H1 (cell line): Measurements from ENCODE around the gene LGALSL. TPM values are rescaled to one million over a fixed set of nuclear protein-coding genes. Genes with fewer than 3 reads are reported as not detected.
A peak's percentile ranks its signal among the peaks of the same experiment; 100 is the strongest.

Experiments
- CTCF ChIA-PET: fragments of 300-600 bp; sonication (Branson Sonifier 250); formaldehyde crosslinking; loops from one replicate; lab custom pipeline; 2021; ENCODE audit not compliant: partially characterized antibody; lab: Charles Lee
- POLR2A ChIA-PET: fragments of 300-600 bp; sonication (Branson Sonifier 250); formaldehyde crosslinking; loops from one replicate; lab custom pipeline; 2021; ENCODE audit warnings: inconsistent platforms; ENCODE audit not compliant: partially characterized antibody; lab: Charles Lee
- DNase-seq, 2 experiments: peaks; one replicate each; pipeline versions ENCODE4 v3.0.0 to v3.0.0-alpha.2; 2010 to 2022; ENCODE audit warnings: low spot score in 2 of 2, low read depth in 1 of 2, mixed read lengths in 1 of 2
- FAIRE-seq: peaks from 2 replicates; lab custom pipeline; 2011; peaks lifted over from hg19 to GRCh38; lab: Jason Lieb, UNC
- H2AFZ ChIP-seq: 2 replicates; pipeline ENCODE4 v1.8.1; 2012; ENCODE audit warnings: low read length, inconsistent platforms
- H2AK5ac ChIP-seq: 2 replicates; pipeline ENCODE4 v1.6.1; 2013; ENCODE audit warnings: low read depth, low read length
- H2BK120ac ChIP-seq: replicated peaks from 2 replicates; pipeline ENCODE3; 2013; ENCODE audit warnings: low read depth, low read length, inconsistent platforms
- H2BK12ac ChIP-seq: 2 replicates; pipeline ENCODE4 v1.6.1; 2013; ENCODE audit warnings: low read depth, low read length
- H2BK15ac ChIP-seq: 2 replicates; pipeline ENCODE4 v1.6.1; 2013; ENCODE audit warnings: low read length
- H2BK20ac ChIP-seq: 2 replicates; pipeline ENCODE4 v1.6.1; 2013; ENCODE audit warnings: low read length
- H2BK5ac ChIP-seq: 2 replicates; pipeline ENCODE4 v1.6.1; 2013; ENCODE audit warnings: low read depth, low read length
- H3K14ac ChIP-seq: 2 replicates; pipeline ENCODE4 v1.6.1; 2013; ENCODE audit warnings: inconsistent platforms; ENCODE audit not compliant: insufficient read length
- H3K18ac ChIP-seq: 2 replicates; pipeline ENCODE4 v1.6.1; 2013; ENCODE audit warnings: low read length; ENCODE audit errors: extremely low read depth
- H3K23ac ChIP-seq: 2 replicates; pipeline ENCODE4 v1.6.1; 2013; ENCODE audit warnings: inconsistent platforms; ENCODE audit not compliant: insufficient read length
- H3K23me2 ChIP-seq: 2 replicates; pipeline ENCODE4 v1.6.1; 2013; ENCODE audit warnings: low read depth, low read length
- H3K27ac ChIP-seq: 2 replicates; pipeline ENCODE4 v1.6.1; 2011; ENCODE audit warnings: low read depth, low read length, inconsistent platforms
- H3K27me3 ChIP-seq, 4 experiments: replicated peaks in 1 of 4; 1 replicate in 1 of 4; 2 replicates in 3 of 4; pipeline versions ENCODE4 v1.6.1 to v1.8.1; 2011 to 2013; ENCODE audit warnings: low read length in 3 of 4, mild to moderate bottlenecking in 3 of 4, inconsistent platforms in 2 of 4, mixed read lengths in 2 of 4, moderate library complexity in 1 of 4; ENCODE audit not compliant: control insufficient read depth in 3 of 4, insufficient read depth in 3 of 4; ENCODE audit errors: extremely low read depth in 1 of 4
- H3K36me3 ChIP-seq, 4 experiments: 2 replicates each; pipeline versions ENCODE4 v1.6.1 to v1.8.1; 2011 to 2013; ENCODE audit warnings: mild to moderate bottlenecking in 4 of 4, low read length in 3 of 4, moderate library complexity in 2 of 4, control low read depth in 1 of 4, inconsistent platforms in 1 of 4; ENCODE audit not compliant: insufficient read depth in 4 of 4, control insufficient read depth in 2 of 4
- H3K4ac ChIP-seq: replicated peaks from 2 replicates; pipeline ENCODE3; 2013; ENCODE audit warnings: low read length, low read depth, mixed read lengths, inconsistent platforms; ENCODE audit not compliant: insufficient read length
- H3K4me1 ChIP-seq, 4 experiments: replicated peaks in 1 of 4; 1 replicate in 1 of 4; 2 replicates in 3 of 4; pipeline versions ENCODE4 v1.6.1 to v1.8.1; 2011 to 2013; ENCODE audit warnings: low read length in 3 of 4, inconsistent platforms in 2 of 4, mixed read lengths in 1 of 4; ENCODE audit not compliant: insufficient read depth in 4 of 4, control insufficient read depth in 3 of 4
- H3K4me2 ChIP-seq, 2 experiments: 2 replicates each; pipeline versions ENCODE4 v1.6.1 to v1.8.1; 2011 to 2013; ENCODE audit warnings: low read depth in 2 of 2, low read length in 2 of 2, control low read depth in 1 of 2, inconsistent platforms in 1 of 2, mild to moderate bottlenecking in 1 of 2; ENCODE audit not compliant: insufficient read depth in 1 of 2
- H3K4me3 ChIP-seq, 4 experiments: fragments of 200-600, 300-600 bp in 1 of 4; sonication (generic), shearing (Covaris generic), sonication (Bioruptor Twin) in 1 of 4; 2 replicates each; pipeline versions ENCODE4 v1.5.1 to v1.8.1; 2011 to 2016; ENCODE audit warnings: low read length in 4 of 4, low read depth in 3 of 4, control low read depth in 2 of 4, inconsistent platforms in 2 of 4, mild to moderate bottlenecking in 2 of 4, mixed read lengths in 1 of 4, moderate library complexity in 1 of 4; ENCODE audit not compliant: insufficient read depth in 2 of 4; ENCODE audit errors: extremely low read depth in 1 of 4
- H3K56ac ChIP-seq: replicated peaks from 2 replicates; pipeline ENCODE3; 2013; ENCODE audit warnings: low read depth, mild to moderate bottlenecking, mixed read lengths, low read length, inconsistent platforms; ENCODE audit not compliant: insufficient read length
- H3K79me1 ChIP-seq: 2 replicates; pipeline ENCODE4 v1.6.1; 2013; ENCODE audit warnings: low read depth, low read length, control low read depth
- H3K79me2 ChIP-seq, 2 experiments: 2 replicates each; pipeline versions ENCODE4 v1.6.1 to v1.8.1; 2012 to 2013; ENCODE audit warnings: low read length in 2 of 2, mild to moderate bottlenecking in 2 of 2, inconsistent platforms in 1 of 2; ENCODE audit not compliant: insufficient read depth in 2 of 2, control insufficient read depth in 1 of 2
- H3K9ac ChIP-seq, 4 experiments: replicated peaks in 1 of 4; 1 replicate in 1 of 4; 2 replicates in 3 of 4; pipeline versions ENCODE4 v1.6.1 to v1.8.1; 2011 to 2013; ENCODE audit warnings: low read depth in 3 of 4, low read length in 3 of 4, control low read depth in 2 of 4, mild to moderate bottlenecking in 2 of 4, moderate library complexity in 2 of 4, inconsistent platforms in 1 of 4; ENCODE audit errors: extremely low read depth in 1 of 4
- H3K9me3 ChIP-seq, 2 experiments: 2 replicates each; pipeline versions ENCODE4 v1.6.1 to v1.8.1; 2012 to 2013; ENCODE audit warnings: mild to moderate bottlenecking in 2 of 2, moderate library complexity in 2 of 2, control low read depth in 1 of 2, inconsistent platforms in 1 of 2, low read depth in 1 of 2, low read length in 1 of 2, mixed read lengths in 1 of 2; ENCODE audit not compliant: insufficient read depth in 2 of 2
- H4K20me1 ChIP-seq, 2 experiments: replicated peaks in 1 of 2; 2 replicates each; pipeline versions ENCODE3 to v1.8.1; 2011 to 2013; ENCODE audit warnings: inconsistent platforms in 2 of 2, low read length in 2 of 2, mild to moderate bottlenecking in 1 of 2; ENCODE audit not compliant: insufficient read depth in 2 of 2, control insufficient read depth in 1 of 2
- H4K5ac ChIP-seq: 2 replicates; pipeline ENCODE4 v1.6.1; 2013; ENCODE audit warnings: low read length, low read depth, mixed read lengths, inconsistent platforms; ENCODE audit not compliant: insufficient read length
- H4K8ac ChIP-seq: 2 replicates; pipeline ENCODE4 v1.8.0; 2013; ENCODE audit warnings: mild to moderate bottlenecking, moderate library complexity, low read length, inconsistent platforms; ENCODE audit not compliant: insufficient read depth; ENCODE audit errors: extremely low read depth
- H4K91ac ChIP-seq: replicated peaks from 2 replicates; pipeline ENCODE3; 2013; ENCODE audit warnings: low read length, mixed read lengths, inconsistent platforms; ENCODE audit not compliant: insufficient read length
- ASH2L ChIP-seq: fragments of 200-600, 300-600 bp; sonication (generic); IDR thresholded peaks from one replicate; pipeline ENCODE4 v1.7.1; 2017; ENCODE audit warnings: low read length
- FOSL1 ChIP-seq: IDR thresholded peaks from 2 replicates; pipeline ENCODE4 v1.6.1; 2011; ENCODE audit warnings: mild to moderate bottlenecking, low read depth, low read length, moderate library complexity; ENCODE audit not compliant: insufficient read depth
- PHF8 ChIP-seq: fragments of 200-600 bp; sonication (generic); conservative IDR thresholded peaks from 2 replicates; pipeline ENCODE4 v1.7.1; 2012; ENCODE audit warnings: low read depth, mild to moderate bottlenecking, inconsistent platforms, low read length, moderate library complexity
- RBBP5 ChIP-seq: IDR thresholded peaks from 2 replicates; pipeline ENCODE4 v1.7.1; 2012; ENCODE audit warnings: low read depth, mild to moderate bottlenecking, inconsistent platforms, low read length, moderate library complexity, borderline replicate concordance
- SIN3A ChIP-seq, 2 experiments: IDR thresholded peaks in 1 of 2; conservative IDR thresholded peaks in 1 of 2; 2 replicates each; pipeline ENCODE4 v1.6.1; 2011 to 2012; ENCODE audit warnings: low read length in 2 of 2, improper control_type of control experiment in 1 of 2, low read depth in 1 of 2, mild to moderate bottlenecking in 1 of 2
- TAF1 ChIP-seq: IDR thresholded peaks from 2 replicates; pipeline ENCODE4 v1.6.1; 2011; ENCODE audit warnings: mild to moderate bottlenecking, low read depth, low read length
- TBP ChIP-seq: IDR thresholded peaks from 2 replicates; pipeline ENCODE4 v1.6.1; 2011; ENCODE audit warnings: low read depth, low read length, improper control_type of control experiment
- WGBS, 2 experiments: shearing (Covaris generic) in 1 of 2; methylation state at CpG; one replicate each; pipeline versions ENCODE4 v1.1.6 to v1.1.7; 2013 to 2015; ENCODE audit warnings: low lambda C conversion rate in 2 of 2, mixed read lengths in 2 of 2, inconsistent platforms in 1 of 2, low coverage in 1 of 2, missing lambda C conversion rate in 1 of 2; ENCODE audit not compliant: insufficient replicate concordance in 2 of 2, insufficient coverage in 1 of 2, insufficient read length in 1 of 2; ENCODE audit errors: extremely low coverage in 1 of 2, missing lambda C conversion rate in 1 of 2; 5-methylcytosine and 5-hydroxymethylcytosine counted together
- long read RNA-seq, 2 experiments: library from RNA in 1 of 2; library from capped mRNA in 1 of 2; stranded (forward); transcript quantifications; one replicate each; pipeline ENCODE4 v2.0.0, GENCODE V29; 2021; ENCODE audit warnings: inconsistent platforms in 1 of 2
- polyA minus RNA-seq, 3 experiments: library from RNA; depleted of rRNA, polyadenylated mRNA; stranded (reverse); fragments of >200 nt; gene quantifications; 1 replicate in 2 of 3; 2 replicates in 1 of 3; pipeline ENCODE4 v1.2.3, GENCODE V29; 2011
- polyA plus RNA-seq, 7 experiments: library from polyadenylated mRNA; depleted of rRNA in 3 of 7; stranded (reverse) in 5 of 7; unstranded in 2 of 7; fragments of >200 nt in 5 of 7; fragments of 200-250 nt in 2 of 7; gene quantifications; 1 replicate in 5 of 7; 2 replicates in 1 of 7; 4 replicates in 1 of 7; pipeline versions ENCODE4 v1.2.1 to v1.2.3, GENCODE V29; 2011 to 2013; ENCODE audit warnings: missing spikeins in 2 of 7, mixed read lengths in 2 of 7
- total RNA-seq: library from RNA; stranded (reverse); fragmentation: NEBNext Ultra II Directional; extraction: Animal tissue kit (Norgen Biotek cat#: 25700); gene quantifications from 2 replicates; pipeline ENCODE4 v1.2.1, GENCODE V29; 2021

The LGALSL gene
- 29.2 and 32.3 TPM in 2 replicates for total RNA-seq
- 13.6 and 14.0 TPM in 2 replicates for polyA plus RNA-seq (2011; rRNA removed)
- 13.6 TPM for polyA plus RNA-seq (2011; cell fraction: cytosol; rRNA removed)
- polyA plus RNA-seq (2011; cell fraction: nucleus; rRNA removed) = 12.2 TPM
- polyA plus RNA-seq (2012, experiment 1 of 2) = 24.4 to 46.0 TPM (median 31.0 TPM) in 4 replicates
- 7.0 TPM for polyA plus RNA-seq (2012, experiment 2 of 2)
- 9.9 TPM for polyA plus RNA-seq (2013, experiment 1 of 2)
- 9.4 TPM for polyA plus RNA-seq (2013, experiment 2 of 2)
- polyA minus RNA-seq (2011; rRNA and poly(A)+ RNA removed) = 31.9 and 36.8 TPM in 2 replicates
- polyA minus RNA-seq (2011; cell fraction: cytosol; rRNA and poly(A)+ RNA removed) = 13.7 TPM
- 10.4 TPM for polyA minus RNA-seq (2011; cell fraction: nucleus; rRNA and poly(A)+ RNA removed)
- long read RNA-seq, experiment 1, transcript LGALSL-201 (5 exons, 3,926 nt) = major isoform, 9 of 30 reads
- long read RNA-seq, experiment 1, partial matches to known transcripts = 4 of 30 reads
- long read RNA-seq, experiment 1, other reads (novel, unspliced or antisense) = 17 of 30 reads
- long read RNA-seq, experiment 2, partial matches to known transcripts = 3 of 15 reads
- long read RNA-seq, experiment 2, other reads (novel, unspliced or antisense) = 10 of 15 reads

DNA sequence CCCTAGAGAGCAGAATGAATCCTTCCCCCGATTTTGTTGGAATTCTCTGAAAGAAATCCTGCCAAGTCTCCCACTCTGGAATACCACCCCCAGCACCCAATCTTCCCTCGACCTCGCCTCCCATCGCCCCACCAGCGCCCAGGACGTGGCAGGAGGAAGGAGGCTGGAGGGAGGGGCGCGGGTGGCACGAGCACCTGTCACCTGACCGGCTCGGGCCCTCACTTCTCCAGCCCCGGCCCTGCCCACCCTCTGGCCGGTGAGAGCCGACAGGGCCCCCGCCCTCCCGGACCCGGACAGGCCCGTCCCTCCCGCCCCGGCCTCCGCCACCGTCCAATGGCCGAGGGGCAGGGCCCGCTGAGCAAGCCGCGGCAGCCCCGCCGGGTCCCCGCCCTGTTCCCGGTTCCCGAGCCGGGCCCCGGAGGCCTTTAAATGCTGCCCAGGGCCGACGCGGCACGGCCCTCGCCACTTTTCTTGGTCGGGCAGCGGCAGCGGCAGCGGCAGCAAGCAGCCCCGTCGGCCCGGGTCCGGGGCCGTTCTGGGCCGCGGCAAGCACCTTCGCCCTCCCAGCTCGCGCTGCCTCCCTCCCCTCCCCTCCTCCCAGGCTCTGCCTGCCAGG, at the start of gene LGALSL:
Gene LGALSL, plus strand, starts transcription at position 393 of the 616 bp plus-strand sequence. CDS start 384 bp downstream, outside the sequence.
- Histone ChIP-seq H3K14ac (no peak within 1 kb of the TSS), H3K23ac (no peak within 1 kb of the TSS), H3K79me1 (no peaks in the 10 kb centered on the region), H3K79me2 (no peaks in the 10 kb centered on the region), H3K4me3 (peak within 1 kb of the TSS; percentile 68 to 89 (median 78)), H2AFZ (peak within 1 kb of the TSS; percentile 46; the same call in 1 of the 2 replicates), H3K27ac (peak within 1 kb of the TSS; percentile 88; the same call in 1 of the 2 replicates), H3K56ac (peak within 1 kb of the TSS; percentile 23), H4K91ac (peak within 1 kb of the TSS; percentile 79), H3K4me2 (peak within 1 kb of the TSS; percentile 85 to 90), H3K23me2 (peaks cover 3% of the 10 kb centered on the region; the same call in 1 of the 2 replicates), H3K4me1 (peaks cover 2 to 12% (median 5%) of the 10 kb centered on the region in 4 experiments; a peak in 4 of 7 replicates), H3K27me3 (no peaks in the 10 kb centered on the region), H2BK120ac (no peak within 1 kb of the TSS), H3K9ac (peak within 1 kb of the TSS; percentile 57 to 91 (median 66)), H2BK20ac (no peak within 1 kb of the TSS), H2BK12ac (no peak within 1 kb of the TSS), H4K8ac (peak within 1 kb of the TSS; percentile 76), H3K9me3 (no peaks in the 10 kb centered on the region), H2BK5ac (peak within 1 kb of the TSS; percentile 55; the same call in 1 of the 2 replicates), H2BK15ac (0 out of 2 replicates have a peak within 1 kb of the TSS, but pooled peaks have one; percentile 13), H2AK5ac (0 out of 2 replicates have a peak within 1 kb of the TSS, but pooled peaks have one; percentile 32), H4K20me1 (no peaks in the 10 kb centered on the region), H4K5ac (peak within 1 kb of the TSS; percentile 68), H3K36me3 (peaks cover 5 to 29% (median 16%) of the 10 kb centered on the region in 4 experiments; a peak in 6 of 8 replicates), H3K18ac (peak within 1 kb of the TSS; percentile 68), H3K4ac (peak within 1 kb of the TSS; percentile 36)
- DNase-seq (peak in 1 of 2 experiments; percentile 86), FAIRE-seq (no peak)
- ChIA-PET POLR2A (interaction anchor here (0.8 to 2.9 kb wide), 5 partner anchors 9 to 181 kb away, joined by 3 to 11 read pairs (median 3); no protein-coding TSS in a partner anchor), CTCF (interaction anchor here (1.5 kb wide), 1 partner anchor 123 kb away, joined by 6 read pairs; no protein-coding TSS in a partner anchor)
- 3% methylated on average over 15 of the region's 52 CpGs; no CpG with 5 or more reads in 1 of the 2 experiments for WGBS, 2 experiments
- TF ChIP-seq RBBP5 (peak; percentile 8; the same call in 1 of the 2 replicates), TBP (peak; percentile 59; the same call in 1 of the 2 replicates), ASH2L (peak; percentile 36), SIN3A (conservative IDR thresholded peaks at IDR 0.05 in 1 of 2, IDR thresholded peaks at IDR 0.05 in 1 of 2; ENCODE audit: low read depth in 1 of 2, low read length in 2 of 2) (peak in 1 of 2 experiments; percentile 21; a peak in 1 of 4 replicates), TAF1 (peak; percentile 43; the same call in 1 of the 2 replicates), PHF8 (peak; percentile 71), FOSL1 (no peak)
